ENCODE measurements around the gene LPCAT3. TPM values are rescaled to one million over a fixed set of nuclear protein-coding genes. Genes with fewer than 3 reads are reported as not detected.

LPCAT3 gene
- total RNA-seq, 2 donors from 2014 or later, result 87.1 to 87.9 TPM

DNA sequence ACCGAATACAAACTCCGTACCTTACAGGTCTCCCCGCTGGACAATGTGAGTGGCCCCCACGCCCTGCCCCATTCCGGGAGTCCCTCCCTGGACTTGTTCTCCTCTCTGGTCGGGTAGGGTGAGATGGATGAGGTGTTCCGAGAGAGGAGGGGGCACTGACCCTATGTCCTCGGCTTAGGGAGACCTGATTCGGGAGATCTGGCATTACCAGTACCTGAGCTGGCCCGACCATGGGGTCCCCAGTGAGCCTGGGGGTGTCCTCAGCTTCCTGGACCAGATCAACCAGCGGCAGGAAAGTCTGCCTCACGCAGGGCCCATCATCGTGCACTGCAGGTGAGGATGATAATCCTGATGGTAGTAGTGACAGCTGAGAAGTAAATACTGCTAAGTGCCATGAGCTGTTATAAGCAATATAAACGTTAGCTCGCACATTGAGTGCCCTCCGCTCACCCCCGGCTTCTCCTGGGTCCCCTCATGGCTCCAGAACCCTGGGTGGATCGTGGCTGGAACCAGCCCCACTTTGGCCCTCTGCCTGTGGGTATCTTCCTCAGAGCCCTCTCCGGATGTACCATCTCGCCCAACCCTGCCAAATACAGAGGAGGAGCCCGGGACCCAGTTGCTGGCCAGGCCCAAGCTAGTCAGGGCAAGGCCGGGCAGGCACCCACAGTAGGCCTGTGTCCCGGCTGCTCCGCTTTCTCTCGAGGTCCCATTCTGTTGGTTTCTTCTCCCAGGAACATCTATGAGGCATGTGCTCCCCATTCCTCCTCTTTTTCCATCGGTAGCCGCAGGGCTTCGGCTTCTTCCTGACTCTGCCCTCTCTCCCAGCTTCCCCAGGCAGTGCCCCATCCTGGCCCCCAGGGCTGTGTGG, 60.3 kb downstream of the LPCAT3 start:
- intact Hi-C loops (cut with DNase I, micrococcal nuclease), result loop anchor here in 1 of 2 donors (10.0 kb wide), 1 partner anchor 147 kb away; the partner anchor contains the start of gene C1RL
- ATAC-seq (no peak), DNase-seq (peak in 1 of 2 donors; percentile 13)

DNA sequence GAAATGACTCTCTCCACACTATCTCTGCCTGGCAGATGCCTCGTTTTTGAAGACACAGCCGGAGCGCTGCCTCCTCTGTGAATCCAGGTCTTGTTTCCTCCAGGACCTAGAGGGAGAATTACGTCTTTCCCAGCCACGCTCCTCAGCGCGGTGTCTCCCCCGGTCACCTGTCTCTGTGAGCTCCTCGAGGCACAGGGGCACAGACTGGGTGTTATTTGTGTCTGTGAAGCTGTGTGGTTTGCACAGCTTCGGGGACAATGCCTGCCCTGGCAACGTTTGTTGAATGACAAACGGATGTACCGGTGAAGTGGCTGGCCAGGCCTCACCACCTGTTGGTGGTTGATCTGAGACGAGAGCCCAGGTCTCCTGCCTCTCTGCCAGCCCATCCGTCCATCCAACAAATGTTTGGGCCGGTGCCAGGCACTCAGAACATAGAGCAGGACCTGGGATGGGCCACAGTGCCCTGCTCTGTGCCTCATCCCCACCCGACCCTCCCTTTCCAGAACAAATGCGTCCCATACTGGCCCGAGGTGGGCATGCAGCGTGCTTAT, 61.0 kb downstream of the LPCAT3 start:
- intact Hi-C loops (cut with DNase I, micrococcal nuclease), result loop anchor here in 1 of 2 donors (10.0 kb wide), 1 partner anchor 148 kb away; the partner anchor contains the start of gene C1RL
- peak in 1 of 2 donors; percentile 25 for DNase-seq
- no peak for ATAC-seq

GRCh38 chr12:6956021-6956727, 62.1 kb downstream of the LPCAT3 start:
- DNase-seq (no peak), ATAC-seq (no peak)
- intact Hi-C loops (cut with DNase I, micrococcal nuclease), result loop anchor here in 1 of 2 donors (10.0 kb wide), 1 partner anchor 149 kb away; the partner anchor contains the start of gene C1RL

DNA sequence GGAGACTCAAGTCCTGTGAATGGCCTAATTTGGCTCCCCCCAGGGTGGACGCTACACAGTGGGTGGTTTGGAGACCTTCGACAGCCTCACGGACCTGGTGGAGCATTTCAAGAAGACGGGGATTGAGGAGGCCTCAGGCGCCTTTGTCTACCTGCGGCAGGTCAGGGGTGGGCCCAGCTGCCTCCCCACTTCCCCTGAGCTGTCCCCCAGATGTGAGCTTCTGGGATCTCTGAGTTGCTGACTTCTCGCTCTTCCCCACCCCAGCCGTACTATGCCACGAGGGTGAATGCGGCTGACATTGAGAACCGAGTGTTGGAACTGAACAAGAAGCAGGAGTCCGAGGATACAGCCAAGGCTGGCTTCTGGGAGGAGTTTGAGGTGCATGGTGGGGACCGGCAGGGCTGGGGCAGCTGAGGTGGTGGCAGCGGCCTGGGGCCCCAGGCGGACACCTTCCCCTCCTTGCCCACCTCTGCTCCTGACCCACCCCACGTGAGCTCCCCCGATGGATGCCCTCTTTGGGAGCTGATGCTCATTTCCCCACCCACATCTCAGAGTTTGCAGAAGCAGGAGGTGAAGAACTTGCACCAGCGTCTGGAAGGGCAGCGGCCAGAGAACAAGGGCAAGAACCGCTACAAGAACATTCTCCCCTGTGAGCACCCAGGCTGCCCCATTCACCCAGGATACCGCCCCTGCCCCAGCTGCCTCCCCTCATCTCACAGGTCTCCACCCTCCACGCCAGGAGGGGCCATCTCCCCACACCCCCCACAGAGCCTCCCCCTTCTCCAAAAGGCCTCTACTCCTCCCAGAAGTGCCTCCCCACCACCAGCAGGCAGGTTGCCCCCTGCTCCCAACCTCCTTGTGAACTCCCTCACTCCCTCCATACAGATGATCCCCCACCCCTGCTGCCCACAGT, 62.9 kb downstream of the LPCAT3 start:
- DNase-seq (peak in 1 of 2 donors; percentile 9), ATAC-seq (no peak)

DNA sequence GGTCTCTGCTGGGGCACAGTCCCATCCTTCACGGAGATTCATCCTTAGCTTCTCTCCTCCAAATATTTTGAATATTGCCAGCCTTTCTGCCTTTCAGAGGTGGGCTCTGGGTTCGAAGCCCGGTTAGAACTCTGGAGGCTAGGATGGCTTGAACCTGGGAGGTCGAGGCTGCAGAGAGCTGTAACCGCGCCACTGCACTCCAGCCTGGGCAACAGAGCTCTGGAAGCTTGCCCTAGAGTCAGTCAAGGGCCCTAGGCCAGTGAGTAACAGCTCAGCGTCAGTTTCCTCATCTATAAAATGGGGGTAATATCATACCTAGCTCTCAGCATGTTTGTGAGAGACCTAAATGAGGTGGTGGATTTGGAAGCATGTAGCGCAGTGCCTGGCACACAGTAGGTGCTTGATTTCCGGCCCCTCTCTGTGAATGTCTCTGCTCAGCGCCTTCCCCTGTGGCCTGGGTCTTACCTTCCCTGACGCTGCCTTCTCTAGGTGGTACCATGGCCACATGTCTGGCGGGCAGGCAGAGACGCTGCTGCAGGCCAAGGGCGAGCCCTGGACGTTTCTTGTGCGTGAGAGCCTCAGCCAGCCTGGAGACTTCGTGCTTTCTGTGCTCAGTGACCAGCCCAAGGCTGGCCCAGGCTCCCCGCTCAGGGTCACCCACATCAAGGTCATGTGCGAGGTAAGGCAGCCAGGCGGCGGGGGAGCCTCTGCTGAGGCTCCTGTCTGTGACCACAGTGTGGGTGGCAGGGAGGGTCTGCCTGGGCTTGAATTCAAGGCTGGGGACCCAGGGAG, 63.8 kb downstream of the LPCAT3 start:
- no peak for ATAC-seq
- peak in 1 of 2 donors; percentile 8 for DNase-seq
- intact Hi-C loops (cut with DNase I, micrococcal nuclease), result loop anchor here in 1 of 2 donors (10.0 kb wide), 1 partner anchor 150 kb away; the partner anchor contains the start of gene C1RL

More for the DNA sequence above, 62.9 kb downstream of the LPCAT3 start:
- intact Hi-C loops (cut with DNase I, micrococcal nuclease), result loop anchor here in 1 of 2 donors (10.0 kb wide), 1 partner anchor 149 kb away; the partner anchor contains the start of gene C1RL

- ATAC-seq, result peak; percentile 31
- DNase-seq, result peak; percentile 63 to 76
- intact Hi-C loops (cut with DNase I, micrococcal nuclease), result loop anchor here in 1 of 2 donors (10.0 kb wide), 1 partner anchor 151 kb away; the partner anchor contains the start of gene C1RL
Measured at GRCh38 chr12:6953442-6954315, 64.6 kb downstream of the LPCAT3 start.

DNA sequence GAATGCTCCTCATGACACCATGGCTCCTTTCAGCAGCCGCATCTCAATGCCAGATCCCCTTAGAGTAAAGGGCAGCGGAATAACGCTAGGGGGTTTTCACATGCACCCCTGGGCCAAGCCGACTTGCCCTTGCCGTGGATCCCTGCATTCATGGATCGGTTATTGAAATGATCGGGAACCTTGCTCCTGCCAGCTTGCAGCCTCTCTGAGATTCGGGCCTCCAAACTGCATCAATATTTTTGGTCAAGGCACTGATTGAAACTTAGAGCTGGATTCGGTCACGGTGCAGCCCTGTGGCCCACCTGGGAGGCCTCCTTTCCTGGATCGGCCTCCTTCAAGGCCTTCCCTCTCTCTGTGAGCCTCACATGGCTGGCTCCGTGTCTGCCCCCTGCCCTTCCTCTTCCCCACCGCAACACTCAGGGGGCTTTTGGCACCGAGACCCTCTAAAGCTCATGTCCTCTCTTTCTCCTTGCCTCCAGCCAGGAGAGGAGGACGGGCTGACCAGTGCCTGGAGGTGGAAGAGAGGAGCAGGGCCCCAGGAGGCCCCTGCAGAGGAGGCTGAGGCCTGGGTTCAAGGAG, 65.3 kb downstream of the LPCAT3 start:
- intact Hi-C loops (cut with DNase I, micrococcal nuclease), result loop anchor here in 1 of 2 donors (10.0 kb wide), 1 partner anchor 152 kb away; the partner anchor contains the start of gene C1RL
- no peak for ATAC-seq

GRCh38 chr12:6952121-6952862, 66.0 kb downstream of the LPCAT3 start:
- DNase-seq (peak in 1 of 2 donors; percentile 14), ATAC-seq (no peak)

More for the DNA sequence above, 65.3 kb downstream of the LPCAT3 start:
- DNase-seq, result no peak

DNA sequence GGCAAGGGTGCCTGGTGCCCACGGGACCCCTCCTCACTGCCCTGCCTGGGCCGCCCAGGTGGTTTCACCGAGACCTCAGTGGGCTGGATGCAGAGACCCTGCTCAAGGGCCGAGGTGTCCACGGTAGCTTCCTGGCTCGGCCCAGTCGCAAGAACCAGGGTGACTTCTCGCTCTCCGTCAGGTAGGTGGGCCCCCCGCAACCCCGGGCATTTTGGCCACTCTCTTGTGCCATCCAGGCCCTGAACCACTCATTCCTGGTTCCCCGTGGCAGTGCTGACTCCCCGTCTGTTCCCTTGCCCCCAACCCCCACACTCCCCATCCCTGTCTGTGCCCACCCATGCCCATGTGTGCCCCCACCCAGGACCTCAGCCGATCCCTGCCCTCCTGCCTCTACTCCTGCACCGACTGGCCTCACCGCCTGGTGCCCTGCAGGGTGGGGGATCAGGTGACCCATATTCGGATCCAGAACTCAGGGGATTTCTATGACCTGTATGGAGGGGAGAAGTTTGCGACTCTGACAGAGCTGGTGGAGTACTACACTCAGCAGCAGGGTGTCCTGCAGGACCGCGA, 66.6 kb downstream of the LPCAT3 start:
- intact Hi-C loops (cut with DNase I, micrococcal nuclease), result loop anchor here in 1 of 2 donors (10.0 kb wide), 1 partner anchor 153 kb away; the partner anchor contains the start of gene C1RL
- ATAC-seq, result no peak
- peak in 1 of 2 donors; percentile 23 for DNase-seq

More at GRCh38 chr12:6952121-6952862, 66.0 kb downstream of the LPCAT3 start:
- intact Hi-C loops (cut with DNase I, micrococcal nuclease), result loop anchor here in 1 of 2 donors (10.0 kb wide), 1 partner anchor 153 kb away; the partner anchor contains the start of gene C1RL

GRCh38 chr12:6950811-6951540, 67.3 kb downstream of the LPCAT3 start, which contains the start of gene PTPN6:
Gene PTPN6 (plus strand): TSS chr12:6951356. CDS start chr12:6951513, 157 bp downstream.
- intact Hi-C loops (cut with DNase I, micrococcal nuclease), result loop anchor here in 1 of 2 donors (10.0 kb wide), 1 partner anchor 154 kb away; the partner anchor contains the start of gene C1RL
- DNase-seq (peak; percentile 68 to 73), ATAC-seq (no peak)

DNA sequence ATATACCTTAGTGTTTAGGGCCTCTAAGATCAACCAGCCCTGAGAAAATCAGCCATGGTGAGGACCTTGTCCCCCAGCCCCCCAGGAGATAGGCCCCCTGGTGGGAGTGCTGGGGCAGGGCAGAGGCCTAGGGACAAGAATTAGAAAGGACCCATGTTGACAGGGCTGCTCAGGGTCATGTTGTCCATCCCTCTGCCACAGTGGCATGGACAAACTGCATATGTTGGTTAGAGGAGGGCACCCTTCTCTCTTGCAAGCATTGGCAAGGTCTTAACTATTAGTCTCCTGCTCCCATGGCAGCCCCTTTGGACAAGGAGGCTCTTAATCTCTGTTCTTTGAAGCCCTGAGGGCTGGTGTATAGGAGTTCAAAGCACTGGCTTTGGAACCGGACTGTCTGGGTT, 67.9 kb downstream of the LPCAT3 start:
- DNase-seq (no peak), ATAC-seq (no peak)
- intact Hi-C loops (cut with DNase I, micrococcal nuclease), result loop anchor here in 1 of 2 donors (10.0 kb wide), 1 partner anchor 154 kb away; the partner anchor contains the start of gene C1RL

DNA sequence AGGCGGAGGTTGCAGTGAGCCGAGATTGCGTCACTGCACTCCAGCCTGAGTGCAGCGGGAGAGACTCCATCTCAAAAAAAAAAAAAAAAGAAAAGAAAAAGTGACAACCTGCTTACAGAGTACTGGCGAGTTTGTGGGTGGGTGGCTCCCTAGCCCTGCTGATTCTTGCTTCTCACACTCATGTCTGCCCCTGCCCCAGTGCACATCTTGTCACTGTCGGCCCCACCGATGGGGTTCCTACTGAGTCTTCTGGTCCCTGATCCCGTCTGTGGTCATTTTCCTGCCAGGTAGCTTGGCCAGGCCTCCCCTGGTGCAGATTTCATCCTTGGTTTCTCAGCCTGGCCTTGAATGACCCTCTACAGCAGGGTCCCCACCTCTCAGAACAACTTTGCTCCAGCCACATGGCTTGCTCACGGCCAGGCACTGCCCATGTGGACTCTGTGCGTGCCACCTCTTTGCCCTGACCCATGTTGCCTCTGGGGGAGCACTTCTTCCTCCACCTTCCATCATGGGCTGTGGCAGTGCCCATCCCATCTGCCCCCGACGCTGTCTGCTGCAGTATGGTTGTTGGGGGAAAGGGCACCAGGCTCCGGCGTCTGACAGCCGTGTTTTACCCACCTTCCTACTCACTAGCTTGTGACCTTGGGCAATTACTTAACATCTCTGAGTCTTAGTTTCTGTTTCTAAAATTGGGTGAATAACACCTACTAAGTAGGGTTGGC, 69.2 kb downstream of the LPCAT3 start:
- intact Hi-C loops (cut with DNase I, micrococcal nuclease), result no loop called here
- no peak for ATAC-seq
- DNase-seq, result no peak

GRCh38 chr12:6947615-6948014, 70.7 kb downstream of the LPCAT3 start:
- no peak for ATAC-seq
- no peak for DNase-seq
- intact Hi-C loops (cut with DNase I, micrococcal nuclease), result no loop called here

All from left colon (tissue), 2 donors.